Left hindlimb (tissue), 1 donor: ENCODE data around the gene FBXL5.
"Not testable (repeated sequence)": the region's sequence is repeated elsewhere in the genome, so short reads cannot be mapped to it uniquely, and the experiment has no call there.

ENCODE experiments used
- DNase-seq: peaks from one replicate; pipeline ENCODE4 v3.0.0-alpha.2; 2018

Gene FBXL5

GRCh38 chr4:15649914-15650545 lies 5.1 kb downstream of the FBXL5 start:
- no peak for DNase-seq

GRCh38 chr4:15648600-15648999 lies 6.6 kb downstream of the FBXL5 start:
- no peak for DNase-seq

GRCh38 chr4:15638418-15638817 lies 16.7 kb downstream of the FBXL5 start:
- no peak for DNase-seq

DNA sequence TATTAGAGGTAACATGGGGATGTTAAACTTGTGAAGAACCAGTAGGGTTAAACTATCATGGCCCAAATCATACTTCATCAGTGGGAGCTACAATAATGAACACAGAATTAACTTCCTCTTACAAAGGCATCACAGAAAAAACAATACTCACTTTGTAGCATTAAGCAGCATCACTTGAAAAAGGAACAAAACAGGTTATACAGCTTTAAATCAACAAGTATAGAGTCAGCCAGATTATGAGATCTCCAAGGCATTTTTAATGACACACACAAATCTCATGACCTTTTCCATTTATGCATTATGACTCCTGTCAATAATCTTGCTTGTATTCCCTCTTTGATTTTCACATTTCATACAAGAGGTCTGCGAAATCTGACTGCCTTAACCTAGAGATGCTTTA lies 18.3 kb downstream of the FBXL5 start:
- DNase-seq = no peak

GRCh38 chr4:15617407-15617806 lies 37.8 kb downstream of the FBXL5 start:
- not testable (repeated sequence) for DNase-seq

DNA sequence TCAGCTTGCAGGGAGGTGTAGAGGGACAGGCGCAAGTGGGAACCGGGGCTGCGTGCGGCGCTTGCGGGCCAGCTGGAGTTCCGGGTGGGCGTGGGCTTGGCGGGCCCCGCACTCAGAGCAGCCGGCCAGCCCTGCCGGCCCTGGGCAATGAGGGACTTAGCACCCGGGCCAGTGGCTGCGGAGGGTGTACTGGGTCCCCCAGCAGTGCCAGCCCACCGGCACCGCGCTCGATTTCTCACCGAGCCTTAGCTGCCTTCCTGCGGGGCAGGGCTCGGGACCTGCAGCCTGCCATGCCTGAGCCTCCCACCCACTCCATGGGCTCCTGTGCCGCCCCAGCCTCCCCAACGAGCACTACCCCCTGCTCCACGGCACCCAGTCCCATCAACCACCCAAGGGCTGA lies 40.3 kb downstream of the FBXL5 start:
- not testable (repeated sequence) for DNase-seq

DNA sequence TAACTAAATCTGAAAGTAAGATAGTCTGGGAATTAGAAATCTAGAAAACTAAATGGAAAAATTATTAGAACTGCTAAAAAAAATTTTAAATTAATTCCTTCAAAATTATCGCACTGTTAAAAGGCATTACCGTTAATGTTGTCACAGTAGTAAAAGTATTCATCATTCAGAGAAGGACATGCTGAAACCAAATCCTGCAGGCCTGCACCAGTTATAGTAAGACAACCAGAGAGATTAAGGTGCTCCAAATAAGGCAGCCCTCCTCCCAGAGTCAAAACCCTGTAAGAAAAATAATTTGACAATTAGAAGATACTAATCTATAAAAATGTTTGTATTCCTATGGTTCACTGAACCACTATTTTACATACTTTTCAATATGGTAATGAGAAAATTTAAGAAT lies 43.0 kb downstream of the FBXL5 start:
- no peak for DNase-seq

- no peak for DNase-seq
Measured at GRCh38 chr4:15610855-15611254, 44.3 kb downstream of the FBXL5 start.

DNA sequence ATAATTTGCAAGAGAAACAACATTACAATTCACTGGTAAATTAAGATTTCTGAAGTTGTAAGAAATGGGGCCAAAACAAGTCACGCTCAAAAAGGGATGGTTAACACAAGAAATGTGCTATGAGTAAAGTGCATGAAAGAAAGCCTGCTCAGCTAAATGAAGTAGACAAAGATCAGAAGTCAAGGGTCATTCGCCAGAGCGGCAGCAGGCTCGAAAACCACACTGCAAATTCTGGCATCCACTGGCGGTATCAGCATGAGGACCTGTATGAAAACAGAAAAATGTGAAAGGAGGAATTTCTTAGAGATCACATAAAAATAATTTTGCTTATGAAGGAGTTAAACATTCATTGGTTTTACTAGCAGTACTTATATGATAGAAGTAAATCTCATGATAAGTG lies 49.6 kb downstream of the FBXL5 start:
- DNase-seq = no peak

GRCh38 chr4:15601862-15602261 lies 53.3 kb downstream of the FBXL5 start:
- DNase-seq = no peak

DNA sequence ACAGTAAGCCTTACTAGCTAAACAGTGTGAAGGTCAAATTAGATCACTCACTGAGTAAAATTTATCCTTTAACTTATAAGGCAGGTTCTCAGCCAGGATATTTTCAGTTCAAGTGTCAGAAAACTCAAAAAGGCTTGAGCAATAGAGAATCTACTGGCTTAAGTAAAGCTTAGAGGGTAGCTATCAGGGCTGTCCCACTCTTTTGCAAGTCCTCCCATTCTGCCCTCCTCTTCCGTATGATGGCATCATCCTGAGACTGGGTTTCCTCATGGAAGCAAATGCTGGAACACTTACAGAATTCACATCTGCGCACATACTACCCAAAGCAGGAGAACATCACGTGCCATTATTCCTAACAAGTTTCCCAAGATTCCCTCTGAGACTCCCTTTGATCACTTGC lies 55.0 kb downstream of the FBXL5 start:
- no peak for DNase-seq

GRCh38 chr4:15598644-15599043 lies 56.5 kb downstream of the FBXL5 start:
- DNase-seq = no peak

GRCh38 chr4:15592799-15593198 lies 62.4 kb downstream of the FBXL5 start:
- no peak for DNase-seq

- DNase-seq = no peak
Measured at GRCh38 chr4:15587649-15588048, 67.5 kb downstream of the FBXL5 start.

GRCh38 chr4:15586066-15586465 lies 69.1 kb downstream of the FBXL5 start:
- DNase-seq = no peak

- no peak for DNase-seq
Measured at GRCh38 chr4:15585331-15585730, 69.8 kb downstream of the FBXL5 start.

GRCh38 chr4:15584785-15585184 lies 70.4 kb downstream of the FBXL5 start:
- no peak for DNase-seq

DNA sequence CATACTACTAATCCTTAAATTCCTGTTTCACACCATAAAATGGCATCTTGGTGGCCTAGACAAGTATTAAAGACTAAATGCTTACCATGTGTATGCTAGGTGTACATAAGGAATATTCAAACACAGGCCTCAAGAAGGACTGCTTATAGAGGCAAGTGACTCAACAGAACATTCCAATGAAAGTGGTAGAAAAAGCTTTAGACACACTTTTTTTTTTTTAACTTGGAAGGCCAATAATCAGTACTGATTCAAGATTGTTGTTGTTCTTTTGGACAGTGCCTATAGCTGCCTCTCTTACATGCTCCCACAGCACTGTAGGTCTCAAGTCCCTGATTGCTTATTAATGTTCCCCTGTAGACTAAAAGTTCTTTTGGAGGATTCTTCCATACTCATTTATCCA lies 77.6 kb downstream of the FBXL5 start:
- no peak for DNase-seq

DNA sequence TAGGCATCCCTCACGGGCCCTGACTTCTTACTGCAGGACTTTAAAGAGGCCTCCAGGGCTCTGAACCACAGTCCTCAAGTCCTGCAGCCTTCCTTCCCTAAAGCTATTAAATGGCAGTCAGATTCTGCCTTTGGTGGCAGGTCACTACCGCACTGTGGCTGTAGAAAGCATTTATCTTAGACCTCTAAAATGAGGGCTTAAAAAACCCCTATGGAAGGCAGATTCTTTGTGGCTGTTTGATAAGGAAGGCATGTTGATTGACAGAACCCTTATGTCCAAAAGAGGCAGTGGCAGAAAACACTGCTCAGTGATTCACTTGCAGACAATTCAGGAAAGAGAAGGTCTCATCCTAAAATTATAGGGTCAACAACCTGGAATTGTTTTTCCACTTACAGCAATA lies 79.2 kb downstream of the FBXL5 start:
- no peak for DNase-seq

- no peak for DNase-seq
Measured at GRCh38 chr4:15569746-15570145, 85.4 kb downstream of the FBXL5 start.

DNA sequence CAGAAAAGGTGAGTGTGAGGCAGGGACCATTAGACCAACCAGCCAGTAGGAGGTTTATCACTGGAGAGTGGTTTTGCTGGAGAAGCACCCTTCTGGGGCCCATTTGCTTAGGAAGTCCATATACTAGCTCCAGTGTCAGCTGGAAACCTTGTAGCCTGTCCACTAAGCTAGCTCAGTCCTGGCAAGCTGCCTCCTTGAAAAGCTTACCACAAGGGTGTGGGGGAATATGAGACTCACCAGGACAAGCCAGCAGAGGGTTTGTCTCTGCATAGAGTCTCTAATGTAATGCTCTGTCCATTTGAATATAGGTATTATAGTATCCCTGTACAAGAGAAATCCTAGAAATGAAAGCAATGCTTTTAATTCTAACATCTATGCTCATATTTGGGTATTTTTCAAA lies 86.3 kb downstream of the FBXL5 start:
- DNase-seq = no peak

- DNase-seq = no peak
Measured at GRCh38 chr4:15563871-15564270, 91.3 kb downstream of the FBXL5 start.

DNA sequence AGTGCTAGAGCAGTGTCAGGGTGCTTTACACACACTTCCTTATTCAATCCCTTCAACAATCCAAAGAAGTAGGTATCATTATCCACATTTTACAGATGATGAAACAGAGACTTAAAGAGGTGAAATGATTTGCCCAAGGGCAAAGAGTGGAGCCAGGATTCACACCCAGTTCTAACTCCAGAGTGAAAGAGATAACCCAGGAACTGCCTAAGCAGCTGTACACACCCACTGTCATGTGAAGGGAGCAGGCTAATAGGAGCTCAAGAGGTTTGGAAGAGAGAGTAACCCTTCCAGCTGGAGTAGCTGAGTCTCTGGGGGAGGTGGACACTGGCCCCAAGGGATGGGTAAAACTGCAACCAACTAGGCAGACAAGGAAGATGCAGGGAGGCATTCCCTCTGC lies 92.5 kb downstream of the FBXL5 start:
- DNase-seq = no peak

GRCh38 chr4:15562114-15562513 lies 93.0 kb downstream of the FBXL5 start:
- no peak for DNase-seq

DNA sequence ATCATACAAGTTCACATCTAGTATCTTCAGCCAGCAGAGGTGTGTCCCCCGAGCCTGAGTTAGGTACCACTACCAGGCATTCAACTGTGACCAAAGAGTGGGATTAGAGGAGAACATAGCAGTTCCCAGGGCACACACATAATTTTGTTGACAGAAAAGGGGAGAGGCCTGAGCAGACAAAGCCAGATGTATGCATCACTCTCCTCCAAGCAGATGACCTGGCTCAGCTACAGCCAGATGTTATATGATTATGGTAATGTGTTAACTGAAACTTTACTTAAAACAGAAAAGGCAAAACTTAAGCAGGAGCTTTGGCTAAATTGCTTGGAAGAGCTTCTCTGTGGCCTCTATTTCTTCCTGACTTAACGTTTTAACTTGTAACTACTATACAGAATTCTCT lies 96.6 kb downstream of the FBXL5 start:
- DNase-seq = no peak
